DOHH2 (cell line): ENCODE results near the gene RUNDC1.
"Not testable (repeated sequence)": the region's sequence is repeated elsewhere in the genome, so short reads cannot be mapped to it uniquely, and the experiment has no call there.

Experiments
- H3F3A ChIP-seq: fragments of 200-600 bp; sonication (generic), shearing (Covaris generic); 2 replicates; pipeline ENCODE4 v1.6.0; 2016; ENCODE audit warnings: antibody characterized with exemption, mild to moderate bottlenecking; ENCODE audit not compliant: control insufficient read depth, insufficient read depth
- H3K27ac ChIP-seq: fragments of 200-600 bp; sonication (generic); 2 replicates; pipeline ENCODE4 v1.5.1; 2014; ENCODE audit warnings: low read depth, mild to moderate bottlenecking, low read length, moderate library complexity
- H3K27me3 ChIP-seq: fragments of 200-600 bp; sonication (generic); 2 replicates; pipeline ENCODE4 v1.6.1; 2014; ENCODE audit warnings: mild to moderate bottlenecking, low read length, mixed read lengths; ENCODE audit not compliant: control insufficient read depth
- H3K36me3 ChIP-seq: fragments of 200-600 bp; sonication (generic); 2 replicates; pipeline ENCODE4 v1.6.1; 2014; ENCODE audit warnings: mild to moderate bottlenecking, low read length, moderate library complexity, mixed read lengths; ENCODE audit not compliant: control insufficient read depth
- H3K4me1 ChIP-seq: fragments of 200-600 bp; sonication (generic); 2 replicates; pipeline ENCODE4 v1.6.1; 2014; ENCODE audit warnings: mild to moderate bottlenecking, low read length, mixed read lengths; ENCODE audit not compliant: control insufficient read depth
- H3K4me2 ChIP-seq: fragments of 200-600 bp; sonication (generic); 2 replicates; pipeline ENCODE4 v1.6.0; 2014; ENCODE audit warnings: mild to moderate bottlenecking, low read length, moderate library complexity
- H3K4me3 ChIP-seq: fragments of 200-600 bp; sonication (generic); 2 replicates; pipeline ENCODE4 v1.5.1; 2014; ENCODE audit warnings: mild to moderate bottlenecking, low read length, mixed read lengths
- H3K79me2 ChIP-seq: fragments of 200-600 bp; sonication (generic); 2 replicates; pipeline ENCODE4 v1.6.1; 2014; ENCODE audit warnings: mild to moderate bottlenecking, low read length, mixed read lengths; ENCODE audit not compliant: control insufficient read depth
- H3K9me2 ChIP-seq: fragments of 200-600 bp; sonication (generic); replicated peaks from 2 replicates; pipeline ENCODE4 v1.6.1; 2014; ENCODE audit warnings: mild to moderate bottlenecking, low read length, mixed read lengths; ENCODE audit not compliant: control insufficient read depth
- H3K9me3 ChIP-seq: fragments of 200-600 bp; sonication (generic); 2 replicates; pipeline ENCODE4 v1.6.1; 2014; ENCODE audit warnings: antibody characterized with exemption, low read length, mixed read lengths; ENCODE audit not compliant: control insufficient read depth, insufficient read depth
- H4K20me1 ChIP-seq: fragments of 200-600 bp; sonication (generic); 2 replicates; pipeline ENCODE4 v1.6.0; 2014; ENCODE audit warnings: low read depth, mild to moderate bottlenecking, antibody characterized with exemption, low read length, moderate library complexity; ENCODE audit not compliant: control insufficient read depth, insufficient read depth
- CTCF ChIP-seq: fragments of 200-600 bp; sonication (generic); IDR thresholded peaks from one replicate; pipeline ENCODE4 v1.5.1; 2014; ENCODE audit warnings: antibody characterized with exemption, mild to moderate bottlenecking, low read depth, low read length; ENCODE audit not compliant: poor library complexity, severe bottlenecking
- EZH2phosphoT487 ChIP-seq: fragments of 200-600 bp; sonication (generic); IDR thresholded peaks from 2 replicates; pipeline ENCODE4 v1.6.1; 2017; ENCODE audit warnings: borderline replicate concordance, mild to moderate bottlenecking, antibody characterized with exemption, low read length, moderate library complexity, mixed read lengths

RUNDC1 gene

GRCh38 chr17:42997984-42998938 is 17.9 kb downstream of the RUNDC1 start, which contains the start of gene RPL27:
RPL27 (plus strand) TSS chr17:42998419; CDS start chr17:42998751, 332 bp downstream.
- H3K9me2 ChIP-seq = no peaks in the 10 kb centered on the region
- TF ChIP-seq CTCF (peak; percentile 96), EZH2phosphoT487 (no peak)

GRCh38 chr17:42999003-42999525 is 18.7 kb downstream of the RUNDC1 start:
- H3K27me3 ChIP-seq = no peaks in the 10 kb centered on the region
- H3K4me2 ChIP-seq = peak overlapping the region; percentile 95
- no peak for TF ChIP-seq CTCF
- TF ChIP-seq EZH2phosphoT487 = no peak
- no peaks in the 10 kb centered on the region for H3K9me2 ChIP-seq
- H3K79me2 ChIP-seq = peaks cover 26% of the 10 kb centered on the region
- peak overlapping the region; percentile 83 for H3K4me3 ChIP-seq
- H3K36me3 ChIP-seq = peaks cover 58% of the 10 kb centered on the region
- peaks cover 23% of the 10 kb centered on the region for H3K4me1 ChIP-seq
- peak overlapping the region; percentile 65 for H3K27ac ChIP-seq
- H3F3A ChIP-seq = peaks cover 50% of the 10 kb centered on the region
- peaks cover 14% of the 10 kb centered on the region for H4K20me1 ChIP-seq
- no peaks in the 10 kb centered on the region for H3K9me3 ChIP-seq

More at GRCh38 chr17:42997984-42998938, 17.9 kb downstream of the RUNDC1 start, which contains the start of gene RPL27:
- peak within 1 kb of the TSS; percentile 83 for H3K4me3 ChIP-seq
- no peaks in the 10 kb centered on the region for H3K27me3 ChIP-seq
- H3F3A ChIP-seq = peaks cover 44% of the 10 kb centered on the region
- peak within 1 kb of the TSS; percentile 65 for H3K27ac ChIP-seq
- peaks cover 26% of the 10 kb centered on the region for H3K79me2 ChIP-seq
- no peaks in the 10 kb centered on the region for H3K9me3 ChIP-seq
- peaks cover 23% of the 10 kb centered on the region for H3K4me1 ChIP-seq
- H3K4me2 ChIP-seq = peak within 1 kb of the TSS; percentile 95
- H3K36me3 ChIP-seq = peaks cover 56% of the 10 kb centered on the region
- H4K20me1 ChIP-seq = peaks cover 14% of the 10 kb centered on the region

GRCh38 chr17:43000894-43001293 is 20.5 kb downstream of the RUNDC1 start:
- H3K4me2 ChIP-seq = peak overlapping the region; percentile 2; the same call in 1 of the 2 replicates
- not testable (repeated sequence) for H3K9me2 ChIP-seq, H3K4me3 ChIP-seq, H3K27ac ChIP-seq, H3K9me3 ChIP-seq, H3K27me3 ChIP-seq
- H3F3A ChIP-seq = peaks cover 56% of the 10 kb centered on the region
- H3K79me2 ChIP-seq = peaks cover 26% of the 10 kb centered on the region
- peaks cover 60% of the 10 kb centered on the region for H3K36me3 ChIP-seq
- peaks cover 14% of the 10 kb centered on the region for H4K20me1 ChIP-seq
- peaks cover 23% of the 10 kb centered on the region for H3K4me1 ChIP-seq
